Measurements from ENCODE around the gene SMARCAL1. TPM values are rescaled to one million over a fixed set of nuclear protein-coding genes. Genes with fewer than 3 reads are reported as not detected.

The SMARCAL1 gene
- total RNA-seq, 2 experiments from 2014 or later, result 6.3 TPM

GRCh38 chr2:216520112-216520511 is 107.8 kb downstream of the SMARCAL1 start:
- H3K27me3 Mint-ChIP-seq, result no peaks in the 10 kb centered on the region
- POLR2A ChIA-PET, result no interaction called here
- intact Hi-C loops (cut with DNase I, micrococcal nuclease), result loop anchor here in 1 of 2 experiments (5.0 kb wide), 1 partner anchor 1192 kb away; no protein-coding TSS in a partner anchor

DNA sequence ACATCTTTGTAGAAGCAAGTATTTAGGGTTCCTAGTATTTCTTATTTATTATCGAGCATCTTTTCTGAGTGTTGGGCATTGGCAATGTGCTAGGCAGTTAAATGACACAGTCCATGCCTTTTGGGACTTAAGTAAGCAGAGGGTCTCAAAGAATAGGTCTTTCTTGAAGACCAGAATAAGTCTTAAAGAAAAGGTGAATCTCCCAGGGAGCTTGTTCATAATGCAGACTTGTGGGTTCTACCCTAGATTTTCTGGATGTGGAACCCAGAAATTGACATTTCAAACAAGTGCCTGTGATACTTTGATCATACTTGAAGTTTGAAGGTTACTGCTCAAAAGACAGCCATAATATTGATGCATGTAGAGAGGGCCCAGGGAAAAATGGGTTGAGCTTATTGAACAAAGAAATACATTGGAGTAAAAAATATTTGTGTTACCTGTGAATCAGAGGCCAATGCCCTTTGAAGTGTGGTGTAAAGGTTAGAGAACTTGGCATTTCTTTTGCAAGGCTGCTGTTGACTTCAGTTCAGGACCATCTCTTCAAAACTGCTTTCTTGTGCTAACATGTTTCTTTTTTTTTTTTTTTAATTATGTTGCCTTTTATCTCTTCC is 110.7 kb downstream of the SMARCAL1 start:
- no peaks in the 10 kb centered on the region for H3K9me3 Mint-ChIP-seq
- no peaks in the 10 kb centered on the region for H3K27me3 Mint-ChIP-seq
- ATAC-seq (ENCODE audit: poor library complexity) (no peak), DNase-seq (no peak)
- TF ChIP-seq, protein P1, sequence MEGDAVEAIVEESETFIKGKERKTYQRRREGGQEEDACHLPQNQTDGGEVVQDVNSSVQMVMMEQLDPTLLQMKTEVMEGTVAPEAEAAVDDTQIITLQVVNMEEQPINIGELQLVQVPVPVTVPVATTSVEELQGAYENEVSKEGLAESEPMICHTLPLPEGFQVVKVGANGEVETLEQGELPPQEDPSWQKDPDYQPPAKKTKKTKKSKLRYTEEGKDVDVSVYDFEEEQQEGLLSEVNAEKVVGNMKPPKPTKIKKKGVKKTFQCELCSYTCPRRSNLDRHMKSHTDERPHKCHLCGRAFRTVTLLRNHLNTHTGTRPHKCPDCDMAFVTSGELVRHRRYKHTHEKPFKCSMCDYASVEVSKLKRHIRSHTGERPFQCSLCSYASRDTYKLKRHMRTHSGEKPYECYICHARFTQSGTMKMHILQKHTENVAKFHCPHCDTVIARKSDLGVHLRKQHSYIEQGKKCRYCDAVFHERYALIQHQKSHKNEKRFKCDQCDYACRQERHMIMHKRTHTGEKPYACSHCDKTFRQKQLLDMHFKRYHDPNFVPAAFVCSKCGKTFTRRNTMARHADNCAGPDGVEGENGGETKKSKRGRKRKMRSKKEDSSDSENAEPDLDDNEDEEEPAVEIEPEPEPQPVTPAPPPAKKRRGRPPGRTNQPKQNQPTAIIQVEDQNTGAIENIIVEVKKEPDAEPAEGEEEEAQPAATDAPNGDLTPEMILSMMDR (IDR thresholded peaks at IDR 0.05), result no peak
- Histone ChIP-seq H3K27ac (ENCODE audit: low read depth in 1 of 2, low read length in 2 of 2) (no peak overlapping the region), H3K36me3 (ENCODE audit: insufficient read depth, low read length) (no peaks in the 10 kb centered on the region), H3K4me3 (ENCODE audit: low read length) (no peak overlapping the region), H3K4me1 (ENCODE audit: insufficient read depth, low read length) (no peaks in the 10 kb centered on the region), H3K27me3 (ENCODE audit: control insufficient read depth in 1 of 2, insufficient read depth in 2 of 2, low read length in 2 of 2) (no peaks in the 10 kb centered on the region), H3K9me3 (ENCODE audit: control insufficient read depth in 1 of 2, insufficient read depth in 1 of 2, low read length in 2 of 2) (peaks cover 0 to 5% of the 10 kb centered on the region in 2 experiments)
- POLR2A ChIA-PET, result no interaction called here
- no peak overlapping the region for H3K4me3 Mint-ChIP-seq
- H3K4me1 Mint-ChIP-seq (ENCODE audit: low read depth), result no peaks in the 10 kb centered on the region
- H3K36me3 Mint-ChIP-seq (ENCODE audit: low read depth), result no peaks in the 10 kb centered on the region
- intact Hi-C loops (cut with DNase I, micrococcal nuclease), result loop anchor here in 1 of 2 experiments (5.0 kb wide), 1 partner anchor 1189 kb away; no protein-coding TSS in a partner anchor
- CTCF ChIA-PET, result interaction anchor here (1.4 kb wide), 1 partner anchor 9 kb away, joined by 3 read pairs; no protein-coding TSS in a partner anchor
- no peak overlapping the region for H3K27ac Mint-ChIP-seq

More at GRCh38 chr2:216520112-216520511, 107.8 kb downstream of the SMARCAL1 start:
- no peak overlapping the region for H3K4me3 ChIP-seq (ENCODE audit: low read length)
- H3K27ac ChIP-seq (ENCODE audit: low read depth in 1 of 2, low read length in 2 of 2), result no peak overlapping the region
- no peaks in the 10 kb centered on the region for H3K27me3 ChIP-seq (ENCODE audit: control insufficient read depth in 1 of 2, insufficient read depth in 2 of 2, low read length in 2 of 2)
- CTCF ChIA-PET, result interaction anchor here (1.5 kb wide), 1 partner anchor 146 kb away, joined by 4 read pairs; no protein-coding TSS in a partner anchor
- H3K36me3 ChIP-seq (ENCODE audit: insufficient read depth, low read length), result no peaks in the 10 kb centered on the region
- ATAC-seq (ENCODE audit: poor library complexity) (no peak), DNase-seq (no peak)
- no peaks in the 10 kb centered on the region for H3K4me1 Mint-ChIP-seq (ENCODE audit: low read depth)
- H3K4me3 Mint-ChIP-seq, result no peak overlapping the region
- no peak overlapping the region for H3K27ac Mint-ChIP-seq
- H3K9me3 ChIP-seq (ENCODE audit: control insufficient read depth in 1 of 2, insufficient read depth in 1 of 2, low read length in 2 of 2), result peaks cover 0 to 5% of the 10 kb centered on the region in 2 experiments
- H3K4me1 ChIP-seq (ENCODE audit: insufficient read depth, low read length), result no peaks in the 10 kb centered on the region
- H3K36me3 Mint-ChIP-seq (ENCODE audit: low read depth), result no peaks in the 10 kb centered on the region
- TF ChIP-seq, protein P1 (IDR thresholded peaks at IDR 0.05), result no peak
- no peaks in the 10 kb centered on the region for H3K9me3 Mint-ChIP-seq

DNA sequence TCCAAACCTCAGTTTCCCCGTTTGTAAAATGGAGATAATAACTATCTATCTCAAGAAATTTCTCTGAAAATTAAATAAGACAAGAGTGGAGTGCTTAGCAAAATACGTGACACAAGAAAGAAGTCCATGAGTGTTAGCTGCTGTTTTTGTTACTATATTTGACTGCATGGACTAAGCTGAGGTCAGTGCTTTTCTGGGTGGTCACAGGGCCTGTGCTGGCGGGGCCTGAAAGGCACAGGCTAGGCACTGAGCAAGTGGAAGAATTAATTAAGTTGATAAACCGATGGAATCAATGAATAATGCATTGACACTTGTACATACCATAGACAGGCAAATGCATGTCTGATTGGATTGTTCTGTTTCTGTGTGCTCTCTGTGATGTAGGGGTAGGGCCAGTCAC is 113.7 kb downstream of the SMARCAL1 start:
- H3K4me1 Mint-ChIP-seq (ENCODE audit: low read depth), result no peaks in the 10 kb centered on the region
- Histone ChIP-seq H3K9me3 (ENCODE audit: control insufficient read depth in 1 of 2, insufficient read depth in 1 of 2, low read length in 2 of 2) (peaks cover 0 to 5% of the 10 kb centered on the region in 2 experiments), H3K27me3 (ENCODE audit: control insufficient read depth in 1 of 2, insufficient read depth in 2 of 2, low read length in 2 of 2) (no peaks in the 10 kb centered on the region), H3K27ac (ENCODE audit: low read depth in 1 of 2, low read length in 2 of 2) (no peak overlapping the region), H3K36me3 (ENCODE audit: insufficient read depth, low read length) (no peaks in the 10 kb centered on the region), H3K4me1 (ENCODE audit: insufficient read depth, low read length) (no peaks in the 10 kb centered on the region), H3K4me3 (ENCODE audit: low read length) (no peak overlapping the region)
- H3K9me3 Mint-ChIP-seq, result no peaks in the 10 kb centered on the region
- ATAC-seq (ENCODE audit: poor library complexity), result no peak
- ChIA-PET CTCF (no interaction called here), POLR2A (no interaction called here)
- H3K27me3 Mint-ChIP-seq, result no peaks in the 10 kb centered on the region
- DNase-seq, result no peak
- H3K4me3 Mint-ChIP-seq, result no peak overlapping the region
- H3K36me3 Mint-ChIP-seq (ENCODE audit: low read depth), result no peaks in the 10 kb centered on the region
- TF ChIP-seq, protein P1 (IDR thresholded peaks at IDR 0.05), result no peak
- H3K27ac Mint-ChIP-seq, result no peak overlapping the region
- intact Hi-C loops (cut with DNase I, micrococcal nuclease), result no loop called here
